Astrocyte of the cerebellum (primary cell): ENCODE data around the gene PLB1.

Experiments used
- DNase-seq: peaks from one replicate; pipeline ENCODE4 v3.0.0-alpha.2; 2011; ENCODE audit warnings: low read depth
- H3K4me3 ChIP-seq: 2 replicates; pipeline ENCODE4 v1.5.1; 2011; ENCODE audit warnings: mild to moderate bottlenecking, low read depth, low read length, moderate library complexity
- CTCF ChIP-seq: IDR thresholded peaks from 2 replicates; pipeline ENCODE4 v1.5.1; 2012; ENCODE audit warnings: low read length, low read depth, moderate library complexity, mild to moderate bottlenecking; ENCODE audit errors: missing control alignments
- in situ Hi-C: cut with HindIII; loops from 2 replicates; pipeline ENCODE4 v1.10.0; 2017; ENCODE audit warnings: low sequenced_read_pairs

PLB1 gene

GRCh38 chr2:28639092-28639691 lies 143.3 kb downstream of the PLB1 start:
- H3K4me3 ChIP-seq: no peak overlapping the region
- no peak for TF ChIP-seq CTCF
- in situ Hi-C loops: no loop called here
- DNase-seq: no peak

- no peak for DNase-seq
- in situ Hi-C loops: no loop called here
Observed at GRCh38 chr2:28639836-28640235, 144.0 kb downstream of the PLB1 start.

GRCh38 chr2:28640260-28640907 lies 144.5 kb downstream of the PLB1 start:
- H3K4me3 ChIP-seq: no peak overlapping the region
- DNase-seq: no peak
- TF ChIP-seq CTCF: no peak
- in situ Hi-C loops: no loop called here

More at GRCh38 chr2:28639836-28640235, 144.0 kb downstream of the PLB1 start:
- TF ChIP-seq CTCF: no peak
- H3K4me3 ChIP-seq: no peak overlapping the region

- in situ Hi-C loops: no loop called here
- no peak overlapping the region for H3K4me3 ChIP-seq
- TF ChIP-seq CTCF: no peak
- no peak for DNase-seq
Observed at GRCh38 chr2:28640908-28641300, 145.0 kb downstream of the PLB1 start.

- in situ Hi-C loops: no loop called here
- TF ChIP-seq CTCF: no peak
Observed at GRCh38 chr2:28642796-28643195, 146.9 kb downstream of the PLB1 start.

GRCh38 chr2:28643327-28643726 lies 147.5 kb downstream of the PLB1 start:
- no peak overlapping the region for H3K4me3 ChIP-seq
- in situ Hi-C loops: no loop called here
- no peak for DNase-seq
- no peak for TF ChIP-seq CTCF

More at GRCh38 chr2:28642796-28643195, 146.9 kb downstream of the PLB1 start:
- H3K4me3 ChIP-seq: no peak overlapping the region
- no peak for DNase-seq
